Measurements from ENCODE around the gene ALDH2. TPM values are rescaled to one million over a fixed set of nuclear protein-coding genes. Genes with fewer than 3 reads are reported as not detected.

The ALDH2 gene
- total and polyA plus RNA-seq, 9 of the 15 experiments (the other 6 are each of a cell fraction or from before 2014, with no cell fraction given) = 1.9 to 22.5 (median 12.2) TPM

GRCh38 chr12:111788178-111788654, 21.5 kb downstream of the ALDH2 start (continued):
- TF ChIP-seq REST (IDR thresholded peaks at IDR 0.05; ENCODE audit: borderline replicate concordance) (peak; percentile 60; the same call in 1 of the 2 replicates), REST (CRISPR knock-in tag; IDR thresholded peaks at IDR 0.05; ENCODE audit: low read depth) (no peak), CEBPG (CRISPR knock-in tag; IDR thresholded peaks at IDR 0.05) (peak; percentile 37; the same call in 1 of the 2 replicates), CEBPG (tag; conservative IDR thresholded peaks at IDR 0.05 in 1 of 2, IDR thresholded peaks at IDR 0.05 in 1 of 2) (peak; percentile 43 to 76), MYC (IDR thresholded peaks at IDR 0.05; ENCODE audit: low read depth, low read length) (peak; percentile 58; the same call in 1 of the 2 replicates), MYC (CRISPR knock-in tag; IDR thresholded peaks at IDR 0.05; ENCODE audit: borderline replicate concordance, low read depth) (no peak), SNIP1 (IDR thresholded peaks at IDR 0.05; ENCODE audit: low read depth) (no peak)

Data from K562 (cell line).